GM12872 (cell line): ENCODE measurements around the gene SENP1.

Experiments used
- CTCF ChIP-seq: IDR thresholded peaks from 3 replicates; pipeline ENCODE4 v1.5.1; 2011; ENCODE audit warnings: low read depth, mild to moderate bottlenecking, low read length, moderate library complexity; ENCODE audit not compliant: insufficient read depth

Gene SENP1

GRCh38 chr12:48105867-48106680, at the start of gene SENP1:
SENP1 (minus strand) TSS chr12:48106079; CDS start chr12:48101472, 4,607 bp downstream.
- TF ChIP-seq CTCF: no peak

GRCh38 chr12:48151103-48151771, 45.4 kb upstream of the SENP1 start:
- TF ChIP-seq CTCF: no peak

- TF ChIP-seq CTCF: no peak
Observed at GRCh38 chr12:48145981-48146380, 40.1 kb upstream of the SENP1 start.

GRCh38 chr12:48143898-48144297, 38.0 kb upstream of the SENP1 start:
- no peak for TF ChIP-seq CTCF

- no peak for TF ChIP-seq CTCF
Observed at GRCh38 chr12:48142818-48143674, 37.2 kb upstream of the SENP1 start.

- TF ChIP-seq CTCF: no peak
Observed at GRCh38 chr12:48135027-48135426, 29.1 kb upstream of the SENP1 start.

GRCh38 chr12:48132826-48133225, 26.9 kb upstream of the SENP1 start:
- no peak for TF ChIP-seq CTCF
